Measurements from ENCODE around the gene SDHD.

DNA sequence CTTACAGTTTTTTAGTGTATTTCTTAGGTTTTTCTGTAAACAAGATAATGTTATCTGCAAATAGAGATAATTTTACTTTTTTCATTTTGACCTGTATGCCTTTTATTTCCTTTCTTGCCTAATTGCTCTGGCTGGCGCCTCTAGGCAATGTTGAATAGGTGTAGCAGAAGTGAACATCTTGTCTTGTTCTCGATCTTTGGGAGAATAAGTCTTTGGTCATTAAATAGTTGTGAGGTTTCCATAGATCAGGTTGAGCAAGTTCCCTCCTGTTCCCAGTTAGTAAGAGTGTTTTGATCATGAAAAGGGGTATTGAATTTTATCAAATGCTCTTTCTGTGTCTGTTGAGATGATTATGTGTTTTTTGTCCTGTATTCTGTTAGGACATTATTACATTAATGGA lies 36.9 kb upstream of the SDHD start:
- no peak for TF ChIP-seq EZH2 (IDR thresholded peaks at IDR 0.05; ENCODE audit: borderline replicate concordance, low read depth, low read length, severe bottlenecking)
- TF ChIP-seq, protein P1, sequence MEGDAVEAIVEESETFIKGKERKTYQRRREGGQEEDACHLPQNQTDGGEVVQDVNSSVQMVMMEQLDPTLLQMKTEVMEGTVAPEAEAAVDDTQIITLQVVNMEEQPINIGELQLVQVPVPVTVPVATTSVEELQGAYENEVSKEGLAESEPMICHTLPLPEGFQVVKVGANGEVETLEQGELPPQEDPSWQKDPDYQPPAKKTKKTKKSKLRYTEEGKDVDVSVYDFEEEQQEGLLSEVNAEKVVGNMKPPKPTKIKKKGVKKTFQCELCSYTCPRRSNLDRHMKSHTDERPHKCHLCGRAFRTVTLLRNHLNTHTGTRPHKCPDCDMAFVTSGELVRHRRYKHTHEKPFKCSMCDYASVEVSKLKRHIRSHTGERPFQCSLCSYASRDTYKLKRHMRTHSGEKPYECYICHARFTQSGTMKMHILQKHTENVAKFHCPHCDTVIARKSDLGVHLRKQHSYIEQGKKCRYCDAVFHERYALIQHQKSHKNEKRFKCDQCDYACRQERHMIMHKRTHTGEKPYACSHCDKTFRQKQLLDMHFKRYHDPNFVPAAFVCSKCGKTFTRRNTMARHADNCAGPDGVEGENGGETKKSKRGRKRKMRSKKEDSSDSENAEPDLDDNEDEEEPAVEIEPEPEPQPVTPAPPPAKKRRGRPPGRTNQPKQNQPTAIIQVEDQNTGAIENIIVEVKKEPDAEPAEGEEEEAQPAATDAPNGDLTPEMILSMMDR (IDR thresholded peaks at IDR 0.05; ENCODE audit: borderline replicate concordance, extremely low read depth, low read length, poor library complexity, severe bottlenecking) = no peak

Measured in DND-41 (cell line).